Vagina (tissue), 2 donors: Measurements from ENCODE around the gene TRPM5.

Experiments
- CTCF ChIP-seq, 3 experiments: fragments of 450-650 bp in 2 of 3; fragments of 200-600 bp in 1 of 3; sonication (generic) in 1 of 3; IDR thresholded peaks; one replicate each; pipeline ENCODE4 v1.5.1; 2017 to 2019; ENCODE audit warnings: antibody characterized with exemption in 3 of 3, mild to moderate bottlenecking in 2 of 3, moderate library complexity in 2 of 3
- POLR2A ChIP-seq, 2 donors: fragments of 450-650 bp; IDR thresholded peaks; one replicate each; pipeline ENCODE4 v1.6.1; 2017; ENCODE audit warnings: antibody characterized with exemption in 2 of 2, mild to moderate bottlenecking in 2 of 2, moderate library complexity in 2 of 2

GRCh38 chr11:2409126-2409525 lies 35.2 kb downstream of the TRPM5 start:
- TF ChIP-seq POLR2A (IDR thresholded peaks at IDR 0.05) (no peak), CTCF (IDR thresholded peaks at IDR 0.05) (no peak)
